Fibroblast of villous mesenchyme (primary cell): Measurements from ENCODE around the gene POLR1G. TPM values are rescaled to one million over a fixed set of nuclear protein-coding genes. Genes with fewer than 3 reads are reported as not detected.

ENCODE experiments used
- DNase-seq: peaks from one replicate; pipeline ENCODE4 v3.0.0-alpha.2; 2010; ENCODE audit warnings: low read depth
- H3K4me3 ChIP-seq: 2 replicates; pipeline ENCODE4 v1.5.1; 2011; ENCODE audit warnings: low read depth, mild to moderate bottlenecking, low read length
- total RNA-seq: library from RNA; depleted of rRNA; stranded (reverse); fragments of >200 nt; gene quantifications from 2 replicates; pipeline ENCODE4 v1.2.3, GENCODE V29; 2012
- TF ChIP-seq, protein P1 (sequence below): IDR thresholded peaks from 2 replicates; pipeline ENCODE4 v1.5.1; 2012; ENCODE audit warnings: low read depth, mild to moderate bottlenecking, low read length; ENCODE audit not compliant: insufficient read depth

Gene POLR1G
- total RNA-seq, 1 donor, result 13.4 TPM

DNA sequence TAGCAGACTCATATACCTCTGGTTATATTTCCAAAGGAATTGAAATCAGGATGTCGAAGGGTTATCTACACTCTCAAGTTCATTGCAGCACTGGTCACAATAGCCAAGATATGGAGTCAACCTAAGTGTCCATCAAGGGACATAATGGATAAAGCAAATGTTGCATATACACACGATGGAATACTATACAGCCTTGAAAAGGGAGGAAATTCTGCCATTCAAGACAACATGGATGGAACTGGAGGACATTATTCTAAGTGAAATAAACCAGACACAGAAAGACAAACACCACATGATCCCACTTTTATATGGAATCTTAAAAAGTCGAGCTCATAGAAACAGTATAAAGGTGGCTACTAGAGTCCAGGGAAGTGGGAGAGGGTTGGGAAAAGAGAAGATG lies 30.9 kb downstream of the POLR1G start:
- TF ChIP-seq, protein P1, sequence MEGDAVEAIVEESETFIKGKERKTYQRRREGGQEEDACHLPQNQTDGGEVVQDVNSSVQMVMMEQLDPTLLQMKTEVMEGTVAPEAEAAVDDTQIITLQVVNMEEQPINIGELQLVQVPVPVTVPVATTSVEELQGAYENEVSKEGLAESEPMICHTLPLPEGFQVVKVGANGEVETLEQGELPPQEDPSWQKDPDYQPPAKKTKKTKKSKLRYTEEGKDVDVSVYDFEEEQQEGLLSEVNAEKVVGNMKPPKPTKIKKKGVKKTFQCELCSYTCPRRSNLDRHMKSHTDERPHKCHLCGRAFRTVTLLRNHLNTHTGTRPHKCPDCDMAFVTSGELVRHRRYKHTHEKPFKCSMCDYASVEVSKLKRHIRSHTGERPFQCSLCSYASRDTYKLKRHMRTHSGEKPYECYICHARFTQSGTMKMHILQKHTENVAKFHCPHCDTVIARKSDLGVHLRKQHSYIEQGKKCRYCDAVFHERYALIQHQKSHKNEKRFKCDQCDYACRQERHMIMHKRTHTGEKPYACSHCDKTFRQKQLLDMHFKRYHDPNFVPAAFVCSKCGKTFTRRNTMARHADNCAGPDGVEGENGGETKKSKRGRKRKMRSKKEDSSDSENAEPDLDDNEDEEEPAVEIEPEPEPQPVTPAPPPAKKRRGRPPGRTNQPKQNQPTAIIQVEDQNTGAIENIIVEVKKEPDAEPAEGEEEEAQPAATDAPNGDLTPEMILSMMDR, result no peak
- H3K4me3 ChIP-seq, result no peak overlapping the region
- no peak for DNase-seq

DNA sequence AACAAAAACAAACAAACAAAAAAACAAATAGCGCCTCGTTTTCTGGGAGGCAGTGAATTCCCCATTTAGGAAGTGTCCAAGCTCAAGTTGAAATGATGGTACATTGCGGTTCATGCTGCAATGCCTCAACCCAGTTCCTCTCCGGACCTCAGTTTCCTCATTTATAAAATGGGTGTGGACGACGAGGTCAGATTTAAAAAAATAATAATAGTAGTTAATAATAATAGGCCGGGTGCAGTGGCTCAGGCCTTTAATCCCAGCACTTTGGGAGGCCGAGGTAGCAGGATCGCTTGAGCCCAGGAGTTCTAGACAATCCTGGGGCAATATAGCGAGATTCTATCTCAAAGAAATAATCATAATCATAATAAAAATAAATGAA lies 32.7 kb downstream of the POLR1G start:
- TF ChIP-seq, protein P1, result no peak
- DNase-seq, result no peak
- H3K4me3 ChIP-seq, result peak overlapping the region; percentile 59

DNA sequence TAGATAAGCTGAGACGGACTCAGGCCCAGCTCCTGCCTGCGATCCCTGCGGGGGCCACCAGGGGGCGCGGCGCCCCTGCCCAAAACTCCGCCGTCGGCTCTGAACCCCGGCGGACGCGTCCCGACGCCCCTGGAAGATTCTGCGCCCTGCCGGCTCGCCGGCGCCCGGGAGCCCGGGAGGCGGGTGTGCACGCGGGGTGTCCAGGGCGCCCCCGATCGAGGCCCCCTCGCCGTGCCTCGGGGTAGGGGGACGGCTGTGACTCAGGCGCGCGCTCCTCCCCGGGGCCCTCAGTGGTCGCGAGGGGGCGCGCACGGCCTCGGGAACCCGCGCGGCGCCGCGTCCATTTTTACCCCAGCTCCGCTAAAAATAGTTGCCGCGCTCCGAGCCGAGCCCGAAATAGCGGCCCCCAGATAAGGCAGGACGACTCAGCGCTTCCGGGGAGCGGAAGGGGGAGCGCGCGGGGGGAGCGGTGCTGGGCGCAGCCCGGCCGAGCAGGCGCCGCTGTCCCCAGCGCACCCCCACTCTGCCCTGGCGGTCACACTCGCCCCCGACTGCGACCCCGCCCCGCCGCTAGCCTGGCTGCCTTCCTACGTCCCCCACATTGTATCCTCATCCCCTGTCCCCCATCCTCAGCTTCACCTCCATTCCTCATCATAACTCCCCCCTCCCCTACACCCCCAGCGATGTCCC lies 33.3 kb downstream of the POLR1G start:
- TF ChIP-seq, protein P1, result peak; percentile 92
- DNase-seq, result peak; percentile 86
- peak overlapping the region; percentile 59 for H3K4me3 ChIP-seq

DNA sequence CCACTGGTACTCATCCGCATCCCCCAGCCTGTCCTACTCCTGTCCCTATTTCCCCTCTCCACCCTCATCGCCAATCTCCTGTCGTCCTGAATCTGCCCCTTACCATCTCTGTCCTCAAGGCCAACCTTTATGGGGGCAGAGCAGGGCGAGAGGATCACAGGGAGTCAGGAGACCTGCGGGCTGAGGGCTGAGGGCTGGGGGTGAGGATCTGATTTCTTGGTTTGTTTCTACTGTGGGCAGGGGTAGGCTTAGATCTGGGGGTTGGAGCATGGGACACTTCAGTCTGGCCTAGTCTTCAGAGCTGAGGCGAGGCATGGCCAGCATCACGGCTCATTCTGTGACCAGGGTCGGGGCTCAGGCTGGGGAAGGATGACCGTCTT lies 33.8 kb downstream of the POLR1G start:
- no peak for DNase-seq

DNA sequence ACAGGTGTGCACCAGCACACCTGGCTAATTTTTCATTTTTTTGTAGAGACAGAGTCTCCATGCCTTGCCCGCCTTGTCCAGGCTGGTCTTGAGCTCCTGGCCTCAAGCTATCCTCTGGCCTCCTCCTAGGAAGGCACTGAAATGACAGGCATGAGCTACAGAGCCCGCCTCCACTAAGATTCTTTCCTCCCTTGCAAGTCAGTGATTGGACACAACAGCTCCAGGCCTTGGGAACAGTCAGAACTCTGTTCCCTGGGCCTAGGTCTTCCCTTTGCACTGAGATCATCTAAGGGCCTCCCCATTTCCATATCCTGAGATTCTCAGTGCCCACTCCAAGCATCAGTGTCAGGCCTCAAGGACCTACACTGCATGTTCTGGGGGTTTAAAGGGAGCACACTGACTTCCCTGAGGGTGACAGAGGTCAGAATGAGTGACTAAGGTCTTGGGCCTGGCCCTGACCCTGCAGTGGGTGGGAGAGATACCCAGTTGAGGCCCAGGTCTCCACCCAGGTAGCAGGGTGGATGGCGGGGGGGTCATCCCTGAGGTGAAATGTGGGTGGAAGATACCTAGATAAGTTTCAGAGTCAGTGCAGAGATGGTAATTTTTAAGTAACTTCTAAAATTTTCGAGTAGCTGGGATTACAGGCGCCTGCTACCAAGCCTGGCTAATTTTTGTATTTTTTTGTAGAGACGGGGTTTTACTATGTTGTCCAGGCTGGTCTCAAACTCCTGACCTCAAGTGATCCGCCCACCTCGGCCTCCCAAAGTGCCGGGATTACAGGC lies 34.6 kb downstream of the POLR1G start:
- DNase-seq, result peak; percentile 41
- TF ChIP-seq, protein P1, result no peak
- no peak overlapping the region for H3K4me3 ChIP-seq

More for the DNA sequence above, 33.8 kb downstream of the POLR1G start:
- TF ChIP-seq, protein P1, result no peak
- peak overlapping the region; percentile 59 for H3K4me3 ChIP-seq

DNA sequence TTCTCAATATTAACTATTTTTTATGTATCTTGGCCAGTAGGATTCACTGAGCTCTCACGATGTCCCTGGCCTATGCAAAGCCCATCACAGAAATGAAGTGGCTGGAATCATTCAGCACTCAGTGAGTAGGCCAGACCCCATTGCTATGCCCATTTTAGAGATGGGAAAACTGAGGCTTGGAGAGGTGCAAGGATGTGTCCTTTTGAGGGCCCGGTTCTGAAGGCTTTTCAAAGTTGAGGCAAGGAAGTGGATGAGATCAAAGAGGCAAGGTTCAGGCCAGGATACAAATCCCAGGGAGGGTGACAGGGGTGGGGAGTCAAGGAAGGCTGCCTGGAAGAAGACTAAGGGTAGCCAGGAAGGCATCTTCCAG lies 35.9 kb downstream of the POLR1G start:
- H3K4me3 ChIP-seq, result no peak overlapping the region
- TF ChIP-seq, protein P1, result no peak
- DNase-seq, result no peak
